Motor neuron (in vitro differentiated cells): ENCODE results near the gene PSME3IP1. TPM values are rescaled to one million over a fixed set of nuclear protein-coding genes. Genes with fewer than 3 reads are reported as not detected.

Source experiments
- ATAC-seq, 8 experiments: fragments of 200-7000 bp; cut with Tn5 transposase; replicated peaks in 6 of 8; 2 replicates each; pipeline ENCODE4 v1.8.0; 2021; ENCODE audit warnings: mild to moderate bottlenecking in 8 of 8, moderate library complexity in 8 of 8
- H3K27ac ChIP-seq, 2 donors: fragments of 250-450 bp; sonication (Bioruptor Pico); 2 replicates each; pipeline ENCODE4 v1.9.0; 2021; ENCODE audit warnings: antibody characterized with exemption in 2 of 2, mild to moderate bottlenecking in 2 of 2, moderate library complexity in 1 of 2
- H3K4me1 ChIP-seq, 2 donors: fragments of 250-450 bp; sonication (Bioruptor Pico); replicated peaks in 1 of 2; 2 replicates each; pipeline ENCODE4 v1.6.1; 2021; ENCODE audit warnings: antibody characterized with exemption in 2 of 2, mild to moderate bottlenecking in 2 of 2, moderate library complexity in 1 of 2
- H3K4me3 ChIP-seq, 5 donors: fragments of 250-450 bp; sonication (Bioruptor Pico); 2 replicates each; pipeline ENCODE4 v1.9.0; 2021; ENCODE audit warnings: antibody characterized with exemption in 5 of 5, mild to moderate bottlenecking in 5 of 5, moderate library complexity in 4 of 5
- WGBS, 10 experiments: fragments of 450-650 bp; shearing (Covaris generic); methylation state at CpG; one replicate each; pipeline ENCODE4 v1.0.0; 2022; 5-methylcytosine and 5-hydroxymethylcytosine counted together
- in situ Hi-C, 9 experiments: fragments of 400-800 bp; cut with MboI; loops; one replicate each; pipeline ENCODE4 v1.15.0; 2021; ENCODE audit warnings: low sequenced_read_pairs in 9 of 9, low pct_unique_long_range_greater_than_20kb in 2 of 9; ENCODE audit not compliant: unreplicated experiment in 9 of 9
- total RNA-seq, 8 experiments: library from RNA; unstranded; fragments of 300-600 nt; gene quantifications; 2 replicates each; pipeline versions ENCODE4 v1.2.3 to v1.2.4, GENCODE V29; 2022

PSME3IP1 gene
- total RNA-seq, 8 experiments from 2014 or later: 95.9 to 145 (median 106) TPM

DNA sequence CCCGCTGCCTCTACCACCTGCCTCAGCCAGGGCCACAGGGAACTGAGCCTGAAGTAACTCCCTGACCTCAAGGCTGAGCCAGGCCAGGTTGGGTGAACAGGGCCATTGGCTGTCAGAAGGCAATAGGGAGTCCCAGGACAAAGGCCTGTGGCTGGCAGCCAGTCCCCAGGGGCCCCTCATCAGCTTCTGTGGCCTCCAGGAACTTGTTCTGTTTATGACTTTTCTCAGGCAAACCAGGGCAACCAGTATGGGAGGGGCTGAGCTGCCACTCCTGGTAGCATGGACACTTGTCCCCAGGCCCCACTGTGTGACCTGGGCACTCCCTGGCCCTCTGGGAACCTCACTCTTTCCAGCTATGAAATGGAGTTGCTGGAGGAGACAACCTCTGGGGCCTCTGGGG lies 53.4 kb downstream of the PSME3IP1 start:
- peak in 5 of 8 experiments; percentile 44 to 65 (median 56) for ATAC-seq
- Histone ChIP-seq H3K27ac (peak overlapping the region in 1 of 2 donors; percentile 37), H3K4me3 (no peak overlapping the region), H3K4me1 (peaks cover 10 to 18% of the 10 kb centered on the region in 2 donors)
- in situ Hi-C loops: no loop called here
- 80% methylated on average over 1 of the region's 1 CpG; no CpG with 5 or more reads in 9 of the 10 experiments for WGBS, 10 experiments

DNA sequence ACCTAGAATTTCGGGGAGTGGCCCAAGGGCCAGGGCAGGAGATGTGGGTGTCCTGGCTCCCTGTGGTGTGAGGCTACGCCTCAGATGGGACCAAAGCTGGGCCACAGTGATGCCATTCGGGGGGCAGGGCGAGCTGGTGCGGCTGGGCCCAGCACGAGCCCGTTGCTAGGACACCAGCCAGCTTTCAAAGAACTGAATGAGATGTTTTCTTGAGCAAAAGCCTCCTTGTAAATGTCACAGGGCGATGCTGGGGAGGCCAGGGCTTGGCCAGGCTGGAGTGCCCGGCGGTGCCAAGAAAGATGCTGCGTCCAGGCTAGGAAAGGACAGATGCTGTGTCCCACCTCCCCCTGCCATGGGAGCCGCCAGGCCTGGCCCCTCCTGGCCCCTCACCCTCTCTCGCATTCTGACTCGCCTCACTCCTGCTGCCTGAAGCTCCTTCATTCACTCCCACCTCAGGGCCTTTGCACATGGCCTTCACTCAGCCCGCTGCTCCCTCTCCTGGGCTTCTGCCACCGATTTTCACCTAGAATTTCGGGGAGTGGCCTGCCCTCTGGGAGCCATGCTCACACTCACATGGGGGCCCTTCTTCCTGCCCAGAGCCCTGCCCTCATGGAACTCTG lies 54.4 kb downstream of the PSME3IP1 start:
- Histone ChIP-seq H3K27ac (no peak overlapping the region), H3K4me1 (peaks cover 10 to 18% of the 10 kb centered on the region in 2 donors), H3K4me3 (no peak overlapping the region)
- ATAC-seq: peak in 5 of 8 experiments; percentile 52 to 81 (median 70)
- 50 to 80% (median 63%) methylated on average over 1 to 7 of the region's 17 CpGs; no CpG with 5 or more reads in 4 of the 10 experiments for WGBS, 10 experiments
- in situ Hi-C loops: no loop called here

DNA sequence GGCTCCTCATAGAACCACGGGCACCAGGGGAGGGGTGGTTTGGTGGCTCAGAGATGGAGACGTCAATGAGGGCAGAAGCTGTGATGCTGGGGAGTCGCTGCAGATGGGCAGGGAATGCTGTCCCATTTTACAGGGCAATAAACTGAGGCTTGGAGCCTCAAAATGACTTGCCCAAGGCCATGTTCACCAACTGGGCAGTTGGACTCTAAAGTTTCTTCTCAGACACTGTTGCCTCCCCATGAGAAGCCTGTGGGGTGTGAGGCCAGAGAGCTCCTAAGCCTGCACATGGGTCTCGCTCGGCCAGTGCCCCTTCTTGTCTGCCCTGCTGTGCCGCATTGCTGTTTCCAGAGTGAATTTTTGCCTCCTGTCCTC lies 54.9 kb downstream of the PSME3IP1 start:
- peaks cover 10 to 18% of the 10 kb centered on the region in 2 donors for H3K4me1 ChIP-seq
- no peak overlapping the region for H3K27ac ChIP-seq
- no peak for ATAC-seq
- WGBS, 10 experiments: 20 to 100% (median 60%) methylated on average over 1 of the region's 6 CpGs; no CpG with 5 or more reads in 6 of the 10 experiments
- in situ Hi-C loops: no loop called here
- no peak overlapping the region for H3K4me3 ChIP-seq

DNA sequence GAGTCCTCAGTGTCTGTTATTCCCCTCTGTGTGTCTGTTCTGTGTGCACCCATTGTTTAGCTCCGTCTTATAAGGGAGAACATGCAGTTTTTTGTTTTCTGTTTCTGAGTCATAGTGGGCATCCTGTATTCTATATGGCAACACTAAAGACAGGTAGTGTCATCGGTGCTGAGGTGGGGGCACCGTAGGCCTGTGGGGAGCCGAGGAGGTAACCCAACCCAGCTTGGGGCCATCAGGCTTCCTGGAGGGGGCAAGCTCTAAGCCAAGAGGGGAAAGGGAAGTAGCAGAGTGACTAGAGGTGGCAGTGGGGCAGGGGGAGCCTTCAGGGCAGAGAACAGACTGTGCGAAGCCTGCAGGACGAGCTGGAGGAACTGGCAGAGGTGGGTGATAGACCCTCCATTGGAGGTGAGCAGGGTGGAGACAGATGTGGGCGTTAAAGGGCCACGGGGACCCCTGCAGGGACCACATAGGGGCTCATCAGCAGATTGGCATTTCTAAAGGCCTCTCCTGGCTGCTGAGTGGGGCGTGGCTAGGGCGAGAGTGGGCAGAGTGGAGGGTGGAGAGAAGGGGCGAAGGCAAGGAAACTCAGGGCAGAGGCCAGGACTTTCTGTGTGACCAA lies 57.0 kb downstream of the PSME3IP1 start:
- H3K4me1 ChIP-seq: peaks cover 10 to 18% of the 10 kb centered on the region in 2 donors
- 80 to 100% (median 100%) methylated on average over 1 to 6 of the region's 11 CpGs; no CpG with 5 or more reads in 4 of the 10 experiments for WGBS, 10 experiments
- no peak overlapping the region for H3K27ac ChIP-seq
- no peak overlapping the region for H3K4me3 ChIP-seq
- in situ Hi-C loops: no loop called here
- ATAC-seq: no peak

DNA sequence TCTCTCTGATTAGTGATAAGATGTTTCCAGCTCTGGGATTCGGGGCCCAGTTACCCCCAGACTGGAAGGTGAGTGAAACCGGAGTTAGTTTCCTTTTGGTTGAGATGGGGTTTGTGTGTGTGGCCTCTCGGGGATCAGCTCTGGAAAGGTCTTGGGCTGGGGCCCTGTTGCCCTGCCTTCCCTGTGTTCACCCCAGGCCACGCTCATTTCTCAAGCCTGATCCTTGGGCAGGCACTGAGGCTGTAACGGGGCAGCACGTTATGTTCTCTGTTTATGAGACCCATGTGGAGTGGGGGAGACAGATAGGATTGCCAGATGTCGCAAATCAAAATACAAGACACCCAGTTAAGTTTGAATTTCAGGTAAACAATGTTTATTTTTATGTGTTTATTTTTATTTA lies 58.0 kb downstream of the PSME3IP1 start:
- H3K4me3 ChIP-seq: no peak overlapping the region
- ATAC-seq: no peak
- WGBS, 10 experiments: 50 to 100% (median 94%) methylated on average over 1 to 5 of the region's 7 CpGs; no CpG with 5 or more reads in 6 of the 10 experiments
- H3K27ac ChIP-seq: no peak overlapping the region
- in situ Hi-C loops: no loop called here
- H3K4me1 ChIP-seq: peaks cover 8 to 11% of the 10 kb centered on the region in 2 donors

DNA sequence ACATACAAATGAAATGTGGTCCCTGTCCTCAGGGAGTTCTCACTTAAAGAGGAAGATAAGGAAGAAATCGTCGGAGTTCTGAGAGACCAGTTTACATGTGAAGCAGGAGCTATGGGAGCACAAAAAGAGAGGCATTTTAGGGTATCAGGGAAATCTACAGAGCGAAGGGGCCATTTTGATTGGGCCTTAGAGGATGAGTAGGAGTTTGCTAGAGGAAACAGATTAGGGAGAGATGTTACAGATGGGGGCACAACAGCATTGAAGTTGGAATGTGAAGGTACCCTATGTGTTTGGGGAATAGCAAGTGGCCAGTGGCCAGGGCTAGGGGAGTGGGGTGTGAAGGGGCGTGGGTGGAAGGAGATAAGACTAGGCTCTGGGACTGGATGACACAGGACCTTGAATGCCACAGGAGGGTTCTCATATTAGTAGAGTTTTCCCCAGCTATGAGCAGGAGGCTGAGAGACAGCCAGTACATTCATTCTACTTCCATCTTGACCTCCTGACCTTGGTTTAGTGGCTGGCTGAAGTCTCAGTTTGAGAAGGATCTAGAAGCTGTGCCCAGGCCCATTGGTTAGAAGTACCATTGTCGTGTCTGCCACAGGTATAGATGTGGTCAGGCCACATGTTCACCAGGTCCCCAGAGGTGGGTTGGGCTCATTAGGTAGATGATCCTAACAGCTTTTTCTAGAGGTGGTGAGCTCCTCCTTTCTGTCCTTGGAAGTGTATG lies 58.6 kb downstream of the PSME3IP1 start:
- no peak for ATAC-seq
- H3K27ac ChIP-seq: no peak overlapping the region
- no peak overlapping the region for H3K4me3 ChIP-seq
- in situ Hi-C loops: no loop called here
- WGBS, 10 experiments: 88 to 100% (median 100%) methylated on average over 1 to 5 of the region's 5 CpGs; no CpG with 5 or more reads in 1 of the 10 experiments
- H3K4me1 ChIP-seq: peaks cover 2 to 4% of the 10 kb centered on the region in 2 donors

DNA sequence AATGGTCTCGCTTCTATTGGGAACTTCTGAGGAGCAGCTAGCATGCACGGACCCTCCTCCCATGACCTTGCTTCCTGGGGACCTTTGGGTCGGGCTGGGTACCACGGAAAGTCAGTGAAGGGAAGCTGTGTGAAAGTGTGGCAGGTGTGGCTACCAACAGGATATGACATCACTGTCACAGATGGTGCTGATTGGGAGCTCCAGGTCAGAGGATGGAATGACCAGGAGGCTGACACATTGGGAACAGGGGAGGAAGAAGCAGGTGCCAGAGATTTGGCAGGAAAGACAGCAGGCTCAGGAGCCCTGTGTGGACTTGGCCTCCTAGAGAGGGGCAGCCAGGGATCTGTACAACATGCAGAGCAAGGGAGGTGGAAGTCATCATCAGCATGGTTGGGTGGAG lies 59.4 kb downstream of the PSME3IP1 start:
- Histone ChIP-seq H3K4me3 (no peak overlapping the region), H3K4me1 (no peaks in the 10 kb centered on the region), H3K27ac (no peak overlapping the region)
- WGBS, 10 experiments: 79 to 100% (median 84%) methylated on average over 1 to 3 of the region's 4 CpGs; no CpG with 5 or more reads in 4 of the 10 experiments
- no peak for ATAC-seq
- in situ Hi-C loops: no loop called here

DNA sequence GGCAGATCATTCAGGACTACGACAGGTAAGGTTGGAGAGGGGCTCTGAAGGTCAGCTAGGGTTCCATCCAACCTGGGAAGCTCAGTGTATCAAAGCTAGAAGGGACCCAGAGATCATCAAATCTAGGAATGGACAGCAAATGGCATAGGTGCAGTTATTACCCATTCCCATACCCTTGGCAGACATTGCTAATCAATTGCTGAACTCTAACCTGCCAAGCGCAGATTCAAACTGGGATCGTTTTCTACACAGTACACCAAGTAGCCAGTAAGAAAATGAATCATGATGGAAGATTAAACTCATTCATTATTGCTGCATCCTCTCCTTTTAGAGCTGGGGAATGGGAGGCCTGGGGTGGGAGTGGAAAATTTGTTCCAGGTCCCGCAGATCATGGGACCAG lies 59.9 kb downstream of the PSME3IP1 start:
- in situ Hi-C loops: no loop called here
- Histone ChIP-seq H3K27ac (no peak overlapping the region), H3K4me3 (no peak overlapping the region), H3K4me1 (no peaks in the 10 kb centered on the region)
- 80 to 100% (median 100%) methylated on average over 1 to 4 of the region's 4 CpGs; no CpG with 5 or more reads in 5 of the 10 experiments for WGBS, 10 experiments
- ATAC-seq: no peak

DNA sequence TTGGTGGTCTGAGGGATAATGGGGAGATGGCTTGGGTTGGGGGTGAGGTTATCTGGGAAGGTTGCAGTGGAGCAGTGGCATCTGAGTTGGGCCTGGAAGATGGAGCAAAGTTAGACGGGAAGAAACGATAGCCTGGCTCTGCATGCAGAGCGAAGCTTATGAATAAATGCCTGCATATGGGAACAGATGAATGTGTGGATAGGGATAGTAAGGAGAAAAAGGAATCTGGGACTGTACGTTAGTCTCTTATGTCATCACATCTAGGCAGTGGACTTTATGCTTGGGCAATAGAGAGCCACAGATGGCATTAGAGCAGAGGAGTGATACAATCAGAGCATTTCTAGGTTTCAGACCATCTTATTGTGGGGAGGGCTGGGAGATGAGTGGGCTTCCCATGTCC lies 60.5 kb downstream of the PSME3IP1 start:
- H3K4me1 ChIP-seq: no peaks in the 10 kb centered on the region
- H3K27ac ChIP-seq: no peak overlapping the region
- ATAC-seq: peak in 2 of 8 experiments; percentile 29 to 63
- no peak overlapping the region for H3K4me3 ChIP-seq
- in situ Hi-C loops: no loop called here
- WGBS, 10 experiments: 27 to 100% (median 90%) methylated on average over 1 to 4 of the region's 4 CpGs; no CpG with 5 or more reads in 5 of the 10 experiments

DNA sequence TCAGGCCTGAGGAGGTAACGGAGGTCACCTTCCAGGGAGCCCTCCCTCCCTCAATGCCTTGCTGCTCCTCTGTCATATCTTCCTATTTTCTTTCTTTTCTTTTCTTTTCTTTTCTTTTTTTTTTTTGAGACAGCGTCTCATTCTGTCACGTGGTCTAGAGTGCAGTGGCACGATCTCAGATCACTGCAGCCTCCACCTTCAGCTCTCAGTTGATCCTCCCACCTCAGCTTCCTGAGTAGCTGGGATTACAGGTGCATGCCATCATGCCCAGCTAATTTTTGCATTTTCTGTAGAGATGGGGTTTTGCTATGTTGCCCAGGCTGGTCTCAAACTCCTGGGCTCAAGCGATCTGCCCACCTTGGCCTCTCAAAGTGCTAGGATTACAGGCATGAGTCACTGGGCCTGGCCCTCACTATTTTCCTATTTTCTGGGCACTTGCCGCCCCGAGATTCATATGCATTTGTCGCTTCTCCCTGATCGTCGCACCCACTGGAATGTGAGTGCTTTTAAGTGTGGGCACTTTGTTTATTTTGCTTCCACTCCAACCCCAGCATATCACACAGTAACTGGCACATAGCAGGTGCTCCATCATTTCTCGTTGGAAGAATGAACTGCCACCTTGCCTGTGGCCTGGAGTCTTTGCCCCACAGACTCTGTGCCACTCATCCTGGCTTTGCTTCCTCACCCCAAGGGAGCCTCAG lies 61.7 kb downstream of the PSME3IP1 start:
- H3K4me3 ChIP-seq: no peak overlapping the region
- H3K27ac ChIP-seq: no peak overlapping the region
- H3K4me1 ChIP-seq: no peaks in the 10 kb centered on the region
- no peak for ATAC-seq
- in situ Hi-C loops: no loop called here
- 40 to 94% (median 81%) methylated on average over 1 to 10 of the region's 11 CpGs for WGBS, 10 experiments

DNA sequence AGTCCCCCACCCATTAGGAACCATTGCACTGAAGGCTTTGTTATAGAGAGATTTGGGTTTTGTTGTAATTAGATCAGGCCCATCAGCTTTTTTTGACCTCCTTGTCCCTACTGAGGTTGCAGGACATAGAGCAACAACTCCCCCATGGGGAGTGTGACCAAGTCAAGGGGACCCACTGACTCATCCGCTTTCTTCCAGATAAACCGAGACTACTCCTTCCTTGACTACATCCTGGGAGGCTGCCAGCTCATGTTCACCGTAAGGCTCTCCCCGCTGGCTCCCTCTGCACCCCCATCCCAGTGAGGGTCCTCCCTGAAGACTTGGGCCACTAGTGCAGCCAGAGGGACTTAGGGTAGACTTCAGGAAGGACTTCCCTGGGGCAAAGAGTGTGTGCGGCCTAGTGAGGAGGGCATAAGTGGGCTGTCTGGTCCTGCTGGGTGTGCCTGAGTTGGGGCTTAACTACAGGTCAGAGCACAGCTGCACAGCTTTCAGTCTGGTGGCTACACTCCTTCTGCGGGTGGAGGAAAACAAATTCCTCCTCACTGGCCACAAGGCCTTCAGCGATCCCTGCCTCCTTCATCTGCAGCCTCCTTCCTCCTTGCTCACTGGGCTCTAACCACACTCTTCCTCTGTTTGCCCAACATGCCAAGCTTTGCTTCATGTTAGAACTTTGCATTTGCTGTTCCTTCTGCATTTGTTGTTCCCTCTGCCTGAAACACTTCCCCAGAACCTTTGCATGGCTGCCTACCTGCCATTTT lies 62.4 kb downstream of the PSME3IP1 start:
- in situ Hi-C loops: no loop called here
- 61 to 100% (median 86%) methylated on average over 1 to 2 of the region's 7 CpGs; no CpG with 5 or more reads in 3 of the 10 experiments for WGBS, 10 experiments
- no peak overlapping the region for H3K27ac ChIP-seq
- no peaks in the 10 kb centered on the region for H3K4me1 ChIP-seq
- ATAC-seq: peak in 1 of 8 experiments; percentile 78
- no peak overlapping the region for H3K4me3 ChIP-seq

DNA sequence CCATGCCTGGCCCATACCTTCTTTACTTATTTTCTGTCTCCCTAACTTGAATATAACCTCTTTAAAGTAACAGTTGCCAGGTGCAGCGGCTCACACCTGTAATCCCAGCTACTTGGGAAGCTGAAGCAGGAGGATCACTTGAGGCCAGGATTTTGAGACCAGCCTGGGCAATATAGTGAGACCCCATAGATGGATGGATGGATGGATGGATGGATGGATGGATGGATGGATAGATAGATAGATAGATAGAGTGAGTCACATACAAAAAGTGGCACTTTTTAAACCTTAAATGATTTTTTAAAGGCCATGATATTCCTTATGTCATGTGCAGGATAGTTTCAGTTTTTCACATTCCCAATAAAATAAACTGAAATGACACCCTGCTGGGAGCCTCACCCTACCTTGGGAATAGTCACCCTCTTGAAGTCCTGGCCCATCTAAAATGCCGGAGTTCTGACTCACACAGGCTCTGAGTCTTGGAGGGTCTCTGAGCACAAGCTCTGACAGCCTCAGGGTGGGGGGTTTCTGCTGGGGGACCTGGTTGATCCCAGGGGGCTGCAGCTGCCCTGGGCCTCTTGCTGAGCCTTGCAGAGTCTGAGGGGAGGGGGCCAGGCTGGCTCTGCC lies 67.3 kb downstream of the PSME3IP1 start:
- Histone ChIP-seq H3K4me1 (peaks cover 12 to 24% of the 10 kb centered on the region in 2 donors), H3K4me3 (no peak overlapping the region), H3K27ac (no peak overlapping the region)
- in situ Hi-C loops: no loop called here
- ATAC-seq: no peak
- 80 to 100% (median 100%) methylated on average over 1 to 2 of the region's 2 CpGs; no CpG with 5 or more reads in 4 of the 10 experiments for whole genome bisulfite sequencing, 10 experiments
